WI38 (cell line): ENCODE results near the gene GRB14.

Experiments
- H3K4me3 ChIP-seq: 2 replicates; pipeline ENCODE4 v1.5.1; 2011; ENCODE audit warnings: low read depth, mild to moderate bottlenecking, control low read depth, low read length
- CTCF ChIP-seq: IDR thresholded peaks from 2 replicates; pipeline ENCODE4 v1.5.1; 2012; ENCODE audit warnings: low read depth, mild to moderate bottlenecking, control low read depth, low read length

GRB14 gene

GRCh38 chr2:164609790-164610189 lies 11.5 kb downstream of the GRB14 start:
- H3K4me3 ChIP-seq, result no peak overlapping the region
- TF ChIP-seq CTCF, result no peak

GRCh38 chr2:164606557-164606956 lies 14.7 kb downstream of the GRB14 start:
- no peak overlapping the region for H3K4me3 ChIP-seq
- TF ChIP-seq CTCF, result no peak

GRCh38 chr2:164605295-164605694 lies 16.0 kb downstream of the GRB14 start:
- no peak overlapping the region for H3K4me3 ChIP-seq
- TF ChIP-seq CTCF, result no peak

GRCh38 chr2:164600763-164601162 lies 20.5 kb downstream of the GRB14 start:
- H3K4me3 ChIP-seq, result no peak overlapping the region
- TF ChIP-seq CTCF, result no peak

GRCh38 chr2:164599954-164600589 lies 21.2 kb downstream of the GRB14 start:
- H3K4me3 ChIP-seq, result no peak overlapping the region
- TF ChIP-seq CTCF, result no peak

- no peak overlapping the region for H3K4me3 ChIP-seq
- TF ChIP-seq CTCF, result no peak
Measured at GRCh38 chr2:164597983-164598382, 23.3 kb downstream of the GRB14 start.

GRCh38 chr2:164595031-164595430 lies 26.3 kb downstream of the GRB14 start:
- H3K4me3 ChIP-seq, result no peak overlapping the region
- no peak for TF ChIP-seq CTCF
